ENCODE results near the gene ZNF396. TPM values are rescaled to one million over a fixed set of nuclear protein-coding genes. Genes with fewer than 3 reads are reported as not detected.

The ZNF396 gene
- total RNA-seq, 1 donor from 2014 or later, result 1.5 TPM

DNA sequence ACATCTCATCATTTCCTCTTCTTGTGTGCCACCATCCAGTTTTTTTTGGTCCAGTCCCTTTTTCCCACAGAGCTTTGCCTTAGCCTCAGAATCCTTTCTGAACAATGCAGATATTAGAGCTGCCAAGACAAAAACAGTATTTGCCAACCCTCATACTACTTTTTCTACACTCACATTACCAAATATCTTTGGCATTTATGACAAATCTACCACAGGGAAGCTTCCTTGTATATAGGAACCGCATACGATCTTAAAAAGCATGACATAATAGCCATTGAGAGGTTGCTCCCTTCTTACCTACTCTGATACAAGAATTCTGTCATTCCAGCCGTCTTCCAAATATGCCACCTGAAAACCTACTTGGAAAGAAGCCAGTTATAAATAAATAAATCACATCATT is 42.3 kb downstream of the ZNF396 start:
- no peak for DNase-seq

DNA sequence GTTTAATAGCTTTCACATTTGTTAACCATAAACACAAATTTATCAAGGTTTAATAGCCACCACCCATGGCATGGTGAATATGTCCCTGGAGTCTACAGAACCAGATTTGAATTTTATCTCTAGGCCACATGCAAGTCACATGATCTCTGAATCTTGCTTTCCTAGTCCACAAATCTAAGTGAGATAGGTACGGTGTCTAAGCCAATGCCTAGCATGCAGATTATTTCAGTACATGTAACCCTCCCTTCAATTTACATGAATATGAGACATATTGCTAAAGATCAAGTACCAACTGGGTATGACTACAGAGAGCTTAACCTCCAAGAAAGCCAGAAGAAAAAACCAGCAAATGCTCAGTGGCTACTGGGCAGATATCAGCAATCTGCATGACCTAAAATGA is 42.9 kb downstream of the ZNF396 start:
- no peak for DNase-seq

DNA sequence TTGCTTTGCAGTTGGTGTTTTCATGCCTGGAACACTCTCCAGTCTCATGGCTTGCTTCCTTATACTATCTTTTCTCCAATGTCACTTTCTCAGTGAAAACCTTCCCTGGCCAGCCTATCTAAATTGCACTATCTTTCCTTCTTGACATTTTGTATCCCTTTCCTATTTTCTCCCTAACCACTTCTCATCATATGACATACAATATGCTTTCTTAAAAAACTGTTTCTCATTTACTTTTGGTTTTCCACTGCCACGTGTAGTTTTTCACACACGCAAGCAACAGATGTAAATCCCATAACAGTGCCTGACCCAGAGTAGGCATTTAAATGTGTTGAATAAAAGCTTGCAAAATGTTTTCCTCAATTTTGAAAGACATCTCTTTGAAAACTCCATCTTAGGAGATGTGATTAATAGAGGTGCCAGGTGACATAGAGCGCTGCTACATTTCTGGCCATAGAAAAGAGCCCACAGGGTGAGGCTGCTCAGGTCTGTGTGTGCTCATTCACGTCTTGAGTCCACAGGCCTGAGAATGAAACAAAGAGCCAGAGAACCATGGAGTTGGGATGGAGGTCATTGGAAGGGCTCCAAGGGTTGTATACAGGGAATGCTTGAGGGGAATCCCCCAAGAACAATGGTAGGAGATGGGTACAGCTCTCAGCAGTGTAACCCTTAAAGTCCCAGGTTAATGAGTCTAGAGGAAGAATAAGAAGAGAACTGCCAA is 45.6 kb downstream of the ZNF396 start:
- DNase-seq, result no peak

DNA sequence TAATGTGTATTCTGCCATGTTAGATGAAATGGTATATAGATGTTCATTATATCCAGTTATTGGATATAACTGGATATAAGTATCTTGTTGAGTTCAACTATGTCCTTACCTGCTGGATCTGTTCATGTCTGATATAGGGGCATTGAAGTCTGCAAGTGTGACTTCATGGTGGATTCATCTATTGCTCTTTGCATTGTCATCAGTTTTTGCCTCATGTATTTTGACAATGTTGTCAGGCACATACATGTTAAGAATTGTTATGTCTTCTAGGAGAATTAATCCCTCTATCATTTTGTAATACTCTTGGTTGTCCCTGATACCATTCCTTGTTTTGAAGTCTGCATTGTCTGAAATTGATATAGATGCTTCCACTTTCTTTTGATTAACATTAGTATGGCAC is 48.3 kb downstream of the ZNF396 start:
- no peak for DNase-seq

DNA sequence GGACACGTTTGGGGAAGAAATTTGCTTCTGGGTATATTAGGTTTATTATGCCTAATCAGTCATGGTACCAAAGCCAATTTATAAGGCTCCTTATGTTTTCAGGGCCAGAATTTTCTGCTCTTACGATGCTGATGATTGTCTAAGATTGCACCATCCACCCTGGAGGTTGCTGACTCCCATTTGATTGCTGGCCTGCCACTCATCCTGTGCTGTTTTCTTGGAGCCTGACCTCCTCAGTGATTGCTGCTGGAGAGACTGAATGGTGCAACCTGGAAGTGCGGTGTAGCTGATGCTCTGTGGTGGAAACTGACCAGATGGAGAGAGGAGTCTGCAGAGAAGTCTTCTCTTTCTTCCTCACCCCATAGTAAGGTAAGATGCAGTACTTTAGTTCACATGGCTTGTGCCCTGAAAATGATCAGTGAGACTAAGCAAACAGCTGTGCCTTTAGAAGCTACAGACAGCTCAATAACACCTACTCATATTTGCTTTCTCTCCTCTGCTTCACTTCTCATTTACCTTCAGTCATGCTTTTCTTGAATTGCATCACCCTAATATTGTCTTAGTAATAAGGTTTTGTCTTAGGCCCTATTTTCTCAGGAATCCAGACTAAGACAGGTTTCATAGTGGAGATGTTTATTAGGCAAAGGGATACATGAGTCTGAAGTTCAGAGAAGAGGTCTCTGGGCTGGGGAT is 50.3 kb downstream of the ZNF396 start:
- no peak for DNase-seq

DNA sequence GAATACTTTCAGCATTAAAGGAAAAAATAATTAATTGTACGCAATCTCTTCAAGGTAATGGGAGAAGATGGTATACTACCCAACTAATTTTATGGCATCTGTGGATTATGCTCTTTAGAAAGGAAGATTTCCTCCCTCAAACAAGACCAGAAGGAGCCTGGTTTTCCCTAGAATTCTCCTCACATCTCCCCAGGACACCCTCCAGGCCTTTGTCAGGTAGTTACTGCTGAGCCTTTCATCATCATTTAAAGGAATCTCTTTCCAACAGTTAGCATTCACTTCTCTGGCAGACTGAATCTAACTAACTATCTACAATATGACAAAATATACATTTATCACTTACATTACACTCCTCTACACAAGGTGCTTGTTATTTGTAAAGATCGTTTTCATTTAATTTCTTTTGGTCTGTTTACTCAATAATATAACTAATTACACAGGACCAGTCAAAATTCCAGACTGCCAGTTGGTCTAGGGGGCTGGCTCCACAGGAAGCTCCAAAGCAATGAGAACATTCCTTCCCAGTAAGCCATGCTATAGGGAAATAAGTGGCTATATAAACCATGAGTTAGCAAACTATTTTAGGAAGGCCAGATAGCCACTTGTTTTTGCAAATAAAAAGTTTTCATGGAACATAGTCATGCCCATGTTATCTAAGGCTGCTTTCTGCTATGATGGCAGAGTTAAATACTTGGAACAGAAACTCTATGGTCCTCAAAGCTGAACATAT is 52.0 kb downstream of the ZNF396 start:
- no peak for DNase-seq

DNA sequence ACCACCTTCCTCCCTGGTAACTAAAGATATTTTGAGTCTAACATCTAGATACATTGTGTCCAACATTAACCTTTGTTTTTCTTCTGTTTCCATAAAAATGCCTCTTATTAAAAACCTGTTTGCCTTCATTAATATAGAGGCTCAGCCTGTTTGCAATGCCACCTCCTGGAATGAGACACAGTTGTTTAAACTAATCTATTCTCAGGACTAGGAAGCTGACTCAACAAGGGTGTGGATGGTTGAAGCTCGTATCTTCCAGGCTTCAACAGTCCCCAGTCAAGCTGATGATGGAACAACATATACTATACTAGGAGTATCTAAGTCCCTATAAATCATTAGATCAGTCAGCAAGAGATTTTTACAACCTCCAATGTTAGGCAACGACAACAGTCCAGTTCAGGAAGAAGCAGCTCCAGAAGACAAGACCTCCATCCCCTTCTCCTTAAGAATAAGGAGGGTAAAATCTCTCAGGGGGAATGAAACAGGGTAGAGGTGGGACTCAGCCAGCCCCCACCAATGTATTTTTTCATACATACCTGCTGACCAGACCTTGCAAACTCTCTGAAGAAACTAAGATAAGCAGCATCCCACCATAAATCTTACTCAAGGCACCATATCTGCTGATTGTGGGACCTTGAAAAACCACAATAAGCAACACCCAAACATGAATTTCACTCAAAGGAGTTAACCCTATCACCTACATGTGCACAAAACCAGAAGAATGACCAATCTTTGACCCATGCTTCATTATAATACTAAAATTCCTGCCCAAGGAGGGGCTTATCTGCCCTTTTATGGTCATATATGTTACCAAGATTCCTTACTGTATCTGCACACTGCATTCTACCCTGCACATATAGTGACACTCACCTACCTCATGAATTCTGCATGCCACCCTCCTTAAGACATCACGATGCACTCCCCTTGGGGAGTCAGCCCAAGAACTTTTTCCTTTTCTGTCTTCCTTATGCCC is 54.4 kb downstream of the ZNF396 start:
- no peak for DNase-seq

Other genes starting within 250 kb of the ZNF396 start
- 37.7 TPM for gene ZNF397, start 136.3 kb downstream of the ZNF396 start, total RNA-seq
- 23.4 TPM for gene ZSCAN30, start 87.1 kb downstream of the ZNF396 start, total RNA-seq
- gene ZNF24, start 32.9 kb downstream of the ZNF396 start, total RNA-seq, result 59.2 TPM
- gene INO80C, start 120.6 kb upstream of the ZNF396 start, total RNA-seq, result 22.8 TPM
- gene GALNT1, start 204.4 kb upstream of the ZNF396 start, total RNA-seq, result 104 TPM